Measurements from ENCODE around the gene TPRG1.

DNA sequence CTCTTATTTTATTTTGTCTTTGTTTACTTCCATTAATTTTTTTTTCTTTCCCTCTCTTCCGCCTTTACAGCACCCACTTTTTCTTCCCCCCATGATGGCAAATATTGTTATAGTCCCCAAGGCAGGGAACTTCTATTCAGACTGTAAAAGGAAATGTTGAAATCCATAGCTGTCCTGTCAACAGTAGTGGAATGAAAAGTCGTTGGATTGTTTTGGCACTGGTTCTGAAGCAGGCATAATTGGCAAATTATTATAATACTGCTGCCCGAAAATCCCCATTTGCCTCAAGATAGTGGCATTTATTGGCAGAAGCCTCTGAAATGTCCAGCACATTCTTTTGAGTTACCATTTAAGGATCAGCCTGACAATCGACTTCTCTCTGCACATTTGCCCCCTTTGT lies 150.6 kb downstream of the TPRG1 start:
- TF ChIP-seq YY1 (IDR thresholded peaks at IDR 0.05; ENCODE audit: insufficient read depth, insufficient read length) (no peak), SUZ12 (IDR thresholded peaks at IDR 0.05; ENCODE audit: extremely low read depth, insufficient read depth, insufficient read length) (no peak), ZNF274 (IDR thresholded peaks at IDR 0.05; ENCODE audit: low read depth, low read length) (no peak)

All from NT2/D1 (cell line).